ENCODE measurements around the gene HEATR3.

HEATR3 gene

GRCh38 chr16:50038756-50039529 is 26.8 kb upstream of the HEATR3 start:
- no peak for TF ChIP-seq CTCF (IDR thresholded peaks at IDR 0.05)
- no peak overlapping the region for H3K4me3 ChIP-seq
- peak overlapping the region in 1 of 2 donors; percentile 45 for H3K27ac ChIP-seq
- no peak for DNase-seq (ENCODE audit: low spot score)

DNA sequence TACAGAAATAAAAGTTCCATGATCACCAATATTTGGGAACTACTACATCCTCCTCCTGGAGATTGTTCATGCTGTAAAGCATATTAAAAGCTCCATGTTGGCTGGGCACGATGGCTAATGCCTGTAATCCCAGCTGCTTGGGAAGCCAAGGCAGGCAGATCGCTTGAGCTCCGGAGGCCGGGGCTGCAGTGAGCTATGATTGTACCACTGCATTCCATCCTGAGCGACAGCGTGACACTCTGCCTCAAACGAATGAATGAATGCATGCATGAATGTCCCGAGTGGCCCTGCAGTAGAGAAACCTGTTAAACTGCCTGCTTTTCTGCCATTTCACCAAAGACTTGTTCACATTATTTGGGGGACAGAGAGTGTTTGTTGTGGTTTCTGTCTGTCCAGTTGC is 25.8 kb upstream of the HEATR3 start:
- DNase-seq (ENCODE audit: low spot score): no peak
- no peak for TF ChIP-seq CTCF (IDR thresholded peaks at IDR 0.05)
- H3K4me3 ChIP-seq: no peak overlapping the region
- no peak overlapping the region for H3K27ac ChIP-seq

- no peak for TF ChIP-seq CTCF (IDR thresholded peaks at IDR 0.05)
- DNase-seq (ENCODE audit: low spot score): no peak
- Histone ChIP-seq H3K27ac (no peak overlapping the region), H3K4me3 (no peak overlapping the region)
Measured at GRCh38 chr16:50040710-50041109, 25.1 kb upstream of the HEATR3 start.

- DNase-seq (ENCODE audit: low spot score): no peak
- Histone ChIP-seq H3K27ac (no peak overlapping the region), H3K4me3 (no peak overlapping the region)
- no peak for TF ChIP-seq CTCF (IDR thresholded peaks at IDR 0.05)
Measured at GRCh38 chr16:50043358-50043757, 22.4 kb upstream of the HEATR3 start.

DNA sequence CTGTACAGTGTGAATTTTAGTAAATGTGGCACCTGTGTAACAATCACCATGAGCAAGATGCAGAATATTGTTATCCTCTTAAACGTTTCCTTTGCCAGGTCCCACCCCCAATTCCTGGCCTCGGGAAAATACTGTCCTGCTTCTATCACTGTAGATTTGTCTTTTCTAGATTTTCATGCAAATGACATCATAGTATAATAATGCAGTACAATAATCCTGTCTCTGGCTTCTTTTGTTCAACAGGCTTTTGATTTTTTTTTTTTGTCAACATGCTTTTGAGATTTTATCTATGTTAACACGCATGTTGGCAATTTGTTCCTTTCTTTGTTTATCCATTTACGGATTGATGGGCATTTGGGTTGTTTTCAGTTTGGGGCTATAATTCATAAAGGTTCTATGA is 20.4 kb upstream of the HEATR3 start:
- no peak for DNase-seq (ENCODE audit: low spot score)
- TF ChIP-seq CTCF (IDR thresholded peaks at IDR 0.05): no peak
- Histone ChIP-seq H3K4me3 (no peak overlapping the region), H3K27ac (no peak overlapping the region)

DNA sequence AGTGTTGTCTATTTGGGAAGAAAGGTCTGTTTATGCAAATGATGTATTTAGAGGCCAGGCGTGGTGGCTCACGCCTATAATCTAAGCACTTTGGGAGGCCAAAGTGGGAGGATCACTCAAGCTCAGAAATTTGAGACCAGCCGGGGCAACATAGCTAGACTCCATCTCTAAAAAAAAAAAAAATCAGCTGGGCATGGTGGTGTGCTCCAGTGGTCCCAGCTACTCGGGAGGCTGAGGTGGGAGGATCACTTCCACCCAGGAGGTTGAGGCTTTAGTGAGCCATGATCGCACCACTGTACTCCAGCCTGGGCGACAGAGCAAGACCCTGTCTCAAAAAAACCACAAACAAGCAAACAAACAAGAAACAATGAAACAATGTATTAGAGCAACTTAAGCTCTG is 18.9 kb upstream of the HEATR3 start:
- no peak overlapping the region for H3K4me3 ChIP-seq
- H3K27ac ChIP-seq: no peak overlapping the region
- no peak for TF ChIP-seq CTCF (IDR thresholded peaks at IDR 0.05)
- no peak for DNase-seq (ENCODE audit: low spot score)

DNA sequence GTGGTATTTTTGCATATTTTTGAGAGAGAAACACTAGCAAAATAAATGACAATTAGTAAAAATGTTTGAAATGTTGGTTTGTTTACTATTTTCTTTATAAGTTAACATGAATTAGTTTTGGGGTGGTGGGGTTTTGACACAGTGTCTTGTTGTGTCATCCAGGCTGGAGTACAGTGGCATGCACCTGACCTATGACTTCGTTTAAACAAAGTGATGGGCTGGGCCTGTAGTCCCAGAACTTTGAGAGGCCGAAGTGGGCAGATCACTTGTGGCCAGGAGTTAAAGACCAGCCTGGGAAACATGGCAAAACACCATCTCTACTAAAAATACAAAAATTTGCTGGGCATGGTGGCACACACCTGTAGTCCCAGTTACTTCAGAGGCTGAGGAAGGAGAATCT is 17.9 kb upstream of the HEATR3 start:
- Histone ChIP-seq H3K4me3 (no peak overlapping the region), H3K27ac (no peak overlapping the region)
- DNase-seq (ENCODE audit: low spot score): no peak
- no peak for TF ChIP-seq CTCF (IDR thresholded peaks at IDR 0.05)

All from coronary artery (tissue), 2 donors.